GM12872 (cell line): Measurements from ENCODE around the gene RBMS1.

Experiments
- TF ChIP-seq, protein P1 (sequence below): IDR thresholded peaks from 3 replicates; pipeline ENCODE4 v1.5.1; 2011; ENCODE audit warnings: low read depth, mild to moderate bottlenecking, low read length, moderate library complexity; ENCODE audit not compliant: insufficient read depth

Gene RBMS1

DNA sequence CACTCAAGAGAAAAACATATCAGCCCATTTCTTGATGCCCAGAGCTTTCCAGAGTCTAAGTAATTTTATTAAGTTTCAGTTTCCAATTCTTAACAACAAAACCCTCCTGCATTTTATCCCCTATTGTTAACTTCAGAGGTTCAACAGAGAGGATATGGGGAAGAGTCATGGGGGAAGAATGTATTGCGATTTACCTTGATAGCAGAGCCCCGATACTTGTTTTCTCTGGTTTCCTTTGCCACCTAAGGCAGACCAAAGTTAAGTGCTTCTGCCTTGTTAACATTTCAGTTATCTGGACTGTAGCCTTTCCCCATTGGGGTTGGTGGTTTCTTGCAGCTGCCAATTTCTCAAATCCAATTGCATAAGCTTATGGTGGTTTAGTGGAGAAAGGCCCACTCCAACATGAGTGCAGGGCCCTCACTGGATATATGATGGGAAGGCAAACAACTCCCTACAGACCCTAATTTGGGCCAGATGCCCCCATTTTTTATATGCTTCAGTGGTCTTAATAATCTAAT, 211.5 kb downstream of the RBMS1 start:
- TF ChIP-seq, protein P1, sequence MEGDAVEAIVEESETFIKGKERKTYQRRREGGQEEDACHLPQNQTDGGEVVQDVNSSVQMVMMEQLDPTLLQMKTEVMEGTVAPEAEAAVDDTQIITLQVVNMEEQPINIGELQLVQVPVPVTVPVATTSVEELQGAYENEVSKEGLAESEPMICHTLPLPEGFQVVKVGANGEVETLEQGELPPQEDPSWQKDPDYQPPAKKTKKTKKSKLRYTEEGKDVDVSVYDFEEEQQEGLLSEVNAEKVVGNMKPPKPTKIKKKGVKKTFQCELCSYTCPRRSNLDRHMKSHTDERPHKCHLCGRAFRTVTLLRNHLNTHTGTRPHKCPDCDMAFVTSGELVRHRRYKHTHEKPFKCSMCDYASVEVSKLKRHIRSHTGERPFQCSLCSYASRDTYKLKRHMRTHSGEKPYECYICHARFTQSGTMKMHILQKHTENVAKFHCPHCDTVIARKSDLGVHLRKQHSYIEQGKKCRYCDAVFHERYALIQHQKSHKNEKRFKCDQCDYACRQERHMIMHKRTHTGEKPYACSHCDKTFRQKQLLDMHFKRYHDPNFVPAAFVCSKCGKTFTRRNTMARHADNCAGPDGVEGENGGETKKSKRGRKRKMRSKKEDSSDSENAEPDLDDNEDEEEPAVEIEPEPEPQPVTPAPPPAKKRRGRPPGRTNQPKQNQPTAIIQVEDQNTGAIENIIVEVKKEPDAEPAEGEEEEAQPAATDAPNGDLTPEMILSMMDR = no peak

DNA sequence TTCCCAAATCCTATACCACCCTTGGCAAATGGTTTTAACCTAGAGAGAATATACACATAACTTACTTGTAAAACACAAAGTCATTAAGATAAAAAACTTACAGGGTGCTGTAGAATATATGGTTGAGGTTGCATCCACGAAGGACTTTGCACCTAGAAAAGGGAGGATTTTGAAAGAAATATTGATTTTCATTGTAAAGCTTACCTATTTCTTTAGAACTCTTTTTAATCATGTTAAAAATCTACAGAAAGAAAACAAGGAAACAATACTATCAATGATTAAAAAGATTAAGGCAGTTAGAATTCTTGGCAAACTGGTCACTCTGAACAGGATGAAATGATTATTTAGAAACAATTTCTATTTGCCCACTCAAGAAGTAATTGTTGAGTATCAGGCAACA, 212.4 kb downstream of the RBMS1 start:
- TF ChIP-seq, protein P1 = no peak

DNA sequence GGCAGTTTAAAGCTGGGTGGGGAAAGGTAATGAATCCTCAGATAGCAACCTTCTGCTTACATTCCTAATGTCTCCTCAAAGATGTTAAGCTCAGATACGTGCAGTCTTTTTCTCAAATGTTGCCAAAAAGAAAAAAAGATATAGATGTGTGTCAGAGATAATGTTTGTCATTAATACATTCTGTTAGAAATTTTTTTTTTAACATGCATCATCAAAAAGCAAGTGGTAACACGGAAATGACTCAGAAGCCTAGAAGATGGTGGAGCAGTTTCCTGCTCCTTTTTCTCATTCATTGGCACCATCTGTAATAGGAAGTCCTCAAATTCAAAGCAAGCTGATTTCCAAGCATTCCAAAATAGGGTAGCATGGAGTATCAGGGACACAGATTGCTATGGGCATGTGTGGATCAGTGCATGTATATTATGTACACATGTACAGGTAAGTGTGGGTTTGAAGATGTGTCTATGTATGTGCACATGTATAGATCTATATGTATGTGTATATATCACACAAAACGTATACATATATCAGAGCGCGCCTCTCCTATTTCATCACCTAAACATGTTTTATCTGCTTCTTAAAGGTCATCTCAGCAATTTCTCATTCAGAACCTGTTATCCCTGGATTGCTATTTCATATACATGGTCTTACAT, 213.7 kb downstream of the RBMS1 start:
- TF ChIP-seq, protein P1 = no peak

DNA sequence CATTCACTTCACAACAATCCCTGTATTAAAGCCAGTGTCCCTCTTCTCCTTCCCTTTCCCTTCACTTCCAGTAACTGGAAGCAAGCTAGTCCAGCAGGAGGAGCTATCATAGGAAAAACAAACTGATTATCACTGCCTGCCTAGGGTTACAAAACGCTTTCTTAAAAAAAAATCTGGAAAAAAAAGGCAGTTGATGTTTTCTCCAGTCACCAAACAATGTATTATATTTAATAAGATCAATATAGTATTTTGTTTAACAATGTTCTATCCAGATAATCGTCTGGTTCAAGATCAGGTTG, 214.8 kb downstream of the RBMS1 start:
- TF ChIP-seq, protein P1 = no peak

DNA sequence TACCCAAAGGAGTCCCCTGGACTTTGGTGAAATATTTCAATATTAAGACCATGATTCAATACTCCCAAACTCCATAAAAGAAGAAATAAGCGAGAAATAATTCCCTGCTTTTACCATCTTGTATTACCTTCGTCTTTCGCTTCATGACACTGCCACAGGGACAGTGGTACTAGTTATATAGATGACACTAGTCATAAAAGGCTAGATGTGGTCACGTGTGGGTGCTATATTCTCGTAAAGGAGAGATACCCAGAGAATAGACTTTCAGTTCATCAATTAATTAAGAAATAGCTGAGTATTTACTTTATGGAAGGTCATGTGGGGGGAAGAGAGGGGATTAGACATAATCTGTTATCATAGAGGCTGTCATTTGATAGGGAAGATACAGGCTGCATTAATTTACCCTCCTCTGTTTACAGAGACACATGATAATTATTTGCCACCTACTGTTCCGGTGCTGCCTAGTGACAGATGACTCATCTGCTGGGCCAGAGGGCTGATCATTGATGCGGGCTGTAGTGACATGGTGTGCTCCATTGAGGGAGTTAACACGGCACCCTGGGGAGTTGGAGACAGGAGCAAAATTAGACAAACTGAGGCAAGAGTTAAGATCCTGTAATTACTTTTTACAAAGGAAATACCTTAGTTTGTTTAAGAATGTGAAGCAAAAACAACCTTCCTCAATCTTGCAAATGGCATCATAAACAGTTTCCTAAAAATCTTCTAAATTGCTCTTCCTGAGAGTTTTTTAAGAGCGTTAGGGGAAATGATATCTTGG, 215.3 kb downstream of the RBMS1 start:
- TF ChIP-seq, protein P1 = no peak

DNA sequence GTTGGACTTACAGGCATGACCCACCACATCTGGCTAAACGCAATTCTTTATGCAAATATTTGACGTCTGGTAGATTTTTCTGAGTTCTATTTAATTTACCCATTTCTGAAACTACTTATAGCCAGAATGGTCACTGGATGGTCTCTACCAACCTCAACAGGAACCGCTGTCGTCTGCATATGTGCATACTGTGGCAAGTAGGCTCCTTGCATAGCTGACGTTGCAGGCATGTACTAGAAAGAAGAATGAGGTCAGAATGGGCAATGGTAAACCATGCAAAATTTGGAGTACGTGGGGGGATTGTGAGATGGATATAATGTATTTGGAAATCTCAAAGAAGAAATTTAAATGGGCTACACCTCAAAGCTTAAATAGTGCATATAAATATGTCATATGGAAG, 216.5 kb downstream of the RBMS1 start:
- TF ChIP-seq, protein P1 = no peak

DNA sequence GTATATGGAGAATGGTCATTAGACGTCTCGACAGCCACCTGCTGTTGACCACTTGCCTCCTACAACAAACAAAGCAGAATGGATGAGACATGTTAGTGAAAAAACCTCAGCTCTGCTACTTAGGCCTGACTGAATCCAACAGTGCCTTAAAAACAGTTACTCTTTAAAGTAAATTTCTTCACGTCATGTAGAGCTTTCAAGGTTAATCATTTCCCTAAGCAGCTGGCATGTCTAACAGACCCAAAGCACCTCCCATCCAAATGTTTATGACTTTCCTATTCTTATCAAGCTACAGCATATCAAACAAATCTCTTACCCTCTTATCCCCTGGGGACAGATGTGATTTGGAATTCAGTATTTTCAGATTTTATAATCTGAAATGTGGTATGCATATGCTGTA, 218.0 kb downstream of the RBMS1 start:
- TF ChIP-seq, protein P1 = no peak
